SK-N-SH (cell line): Measurements from ENCODE around the gene PDK4.

Experiments used
- CTCF ChIP-seq: fragments of 200-600 bp; sonication (generic); IDR thresholded peaks from 2 replicates; pipeline ENCODE4 v1.6.1; 2017; ENCODE audit warnings: antibody characterized with exemption, mild to moderate bottlenecking, moderate library complexity
- EP300 ChIP-seq, 2 experiments: IDR thresholded peaks; 2 replicates each; pipeline versions ENCODE4 v1.4.0 to v1.6.1; 2012; ENCODE audit warnings: borderline replicate concordance in 1 of 2, low read depth in 1 of 2, low read length in 1 of 2
- GABPA ChIP-seq: IDR thresholded peaks from 2 replicates; pipeline ENCODE4 v1.4.0; 2012; ENCODE audit warnings: low read depth, mild to moderate bottlenecking
- JUND ChIP-seq: IDR thresholded peaks from 2 replicates; pipeline ENCODE4 v1.4.0; 2012
- NFIC ChIP-seq: IDR thresholded peaks from 2 replicates; pipeline ENCODE4 v1.4.0; 2012; ENCODE audit warnings: borderline replicate concordance
- POLR2AphosphoS5 ChIP-seq: IDR thresholded peaks from 2 replicates; pipeline ENCODE4 v1.6.1; 2012; ENCODE audit warnings: low read depth, low read length
- REST ChIP-seq: IDR thresholded peaks from 2 replicates; pipeline ENCODE4 v1.6.1; 2012; ENCODE audit warnings: mild to moderate bottlenecking, low read depth, low read length, moderate library complexity
- RXRA ChIP-seq: IDR thresholded peaks from 2 replicates; pipeline ENCODE4 v1.4.0; 2012; ENCODE audit warnings: low read depth, mild to moderate bottlenecking, borderline replicate concordance
- TCF12 ChIP-seq: IDR thresholded peaks from 2 replicates; pipeline ENCODE4 v1.4.0; 2012
- TEAD4 ChIP-seq: IDR thresholded peaks from 2 replicates; pipeline ENCODE4 v1.4.0; 2012; ENCODE audit warnings: mild to moderate bottlenecking, borderline replicate concordance; ENCODE audit not compliant: insufficient read depth
- USF2 ChIP-seq: fragments of 150-350 bp; IDR thresholded peaks from 2 replicates; pipeline ENCODE4 v1.6.1; 2017; ENCODE audit warnings: antibody characterized with exemption, low read length, low read depth, borderline replicate concordance
- YY1 ChIP-seq: IDR thresholded peaks from 2 replicates; pipeline ENCODE4 v1.4.0; 2012; ENCODE audit warnings: low read depth, mild to moderate bottlenecking

- TF ChIP-seq TEAD4 (no peak), CTCF (no peak), POLR2AphosphoS5 (no peak), REST (no peak), GABPA (no peak), NFIC (no peak), YY1 (no peak), USF2 (no peak), RXRA (no peak), TCF12 (no peak), JUND (no peak), EP300 (IDR thresholded peaks at IDR 0.05; ENCODE audit: borderline replicate concordance in 1 of 2, low read depth in 1 of 2, low read length in 1 of 2) (no peak)
Measured at GRCh38 chr7:95642173-95642572, 45.9 kb upstream of the PDK4 start.
